ENCODE data around the gene MLST8.
"Not testable (repeated sequence)": the region's sequence is repeated elsewhere in the genome, so short reads cannot be mapped to it uniquely, and the experiment has no call there.

DNA sequence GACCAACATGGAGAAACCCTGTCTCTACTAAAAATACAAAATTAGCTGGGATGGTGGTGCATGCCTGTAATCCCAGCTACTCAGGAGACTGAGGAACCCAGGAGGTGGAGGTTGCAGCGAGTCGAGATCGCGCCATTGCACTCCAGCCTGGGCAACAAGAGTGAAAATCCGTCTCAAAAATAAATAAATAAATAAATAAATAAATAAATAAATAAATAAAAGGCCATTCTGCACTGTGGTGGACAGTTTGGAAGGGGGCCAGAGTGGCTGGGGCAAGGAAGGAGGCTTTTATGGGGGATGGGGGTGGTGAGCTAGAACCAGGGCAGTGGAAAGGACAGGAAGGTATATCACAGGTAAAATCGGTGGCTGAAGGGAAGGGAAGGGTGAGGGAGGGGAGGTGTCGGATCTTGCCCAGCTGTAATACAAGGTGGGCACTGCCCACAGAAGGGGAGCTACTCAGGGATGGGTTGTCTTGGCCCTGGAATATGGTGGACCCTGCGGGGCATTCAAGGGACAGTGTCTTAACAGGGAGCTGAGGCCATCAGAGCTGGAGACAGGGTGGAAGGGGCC is 2.0 kb upstream of the MLST8 start:
- TF ChIP-seq, protein P1, sequence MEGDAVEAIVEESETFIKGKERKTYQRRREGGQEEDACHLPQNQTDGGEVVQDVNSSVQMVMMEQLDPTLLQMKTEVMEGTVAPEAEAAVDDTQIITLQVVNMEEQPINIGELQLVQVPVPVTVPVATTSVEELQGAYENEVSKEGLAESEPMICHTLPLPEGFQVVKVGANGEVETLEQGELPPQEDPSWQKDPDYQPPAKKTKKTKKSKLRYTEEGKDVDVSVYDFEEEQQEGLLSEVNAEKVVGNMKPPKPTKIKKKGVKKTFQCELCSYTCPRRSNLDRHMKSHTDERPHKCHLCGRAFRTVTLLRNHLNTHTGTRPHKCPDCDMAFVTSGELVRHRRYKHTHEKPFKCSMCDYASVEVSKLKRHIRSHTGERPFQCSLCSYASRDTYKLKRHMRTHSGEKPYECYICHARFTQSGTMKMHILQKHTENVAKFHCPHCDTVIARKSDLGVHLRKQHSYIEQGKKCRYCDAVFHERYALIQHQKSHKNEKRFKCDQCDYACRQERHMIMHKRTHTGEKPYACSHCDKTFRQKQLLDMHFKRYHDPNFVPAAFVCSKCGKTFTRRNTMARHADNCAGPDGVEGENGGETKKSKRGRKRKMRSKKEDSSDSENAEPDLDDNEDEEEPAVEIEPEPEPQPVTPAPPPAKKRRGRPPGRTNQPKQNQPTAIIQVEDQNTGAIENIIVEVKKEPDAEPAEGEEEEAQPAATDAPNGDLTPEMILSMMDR (IDR thresholded peaks at IDR 0.05) = not testable (repeated sequence)
- not testable (repeated sequence) for TF ChIP-seq POLR2A (IDR thresholded peaks at IDR 0.05)

All from thyroid gland (tissue), 4 donors.